ENCODE measurements around the gene LHB.

GRCh38 chr19:49061445-49061844 is 44.6 kb upstream of the LHB start:
- TF ChIP-seq CTCF (IDR thresholded peaks at IDR 0.05) (no peak), POLR2A (IDR thresholded peaks at IDR 0.05) (no peak)

Measured in breast epithelium (tissue), 3 donors.